Muscle layer of duodenum (tissue), 2 donors: Measurements from ENCODE around the gene TMEM163.
"Not testable (repeated sequence)": the region's sequence is repeated elsewhere in the genome, so short reads cannot be mapped to it uniquely, and the experiment has no call there.

ENCODE experiments used
- H3K27ac ChIP-seq: one replicate; pipeline ENCODE4 v1.7.0; 2013; ENCODE audit warnings: mild to moderate bottlenecking, low read length
- H3K27me3 ChIP-seq: one replicate; pipeline ENCODE4 v1.7.0; 2013; ENCODE audit warnings: low read depth, mild to moderate bottlenecking, control low read depth, low read length
- H3K36me3 ChIP-seq, 2 donors: one replicate each; pipeline ENCODE4 v1.7.0; 2013; ENCODE audit warnings: low read length in 2 of 2, control low read depth in 1 of 2, mild to moderate bottlenecking in 1 of 2; ENCODE audit not compliant: insufficient read depth in 2 of 2, control insufficient read depth in 1 of 2
- H3K4me1 ChIP-seq, 2 donors: one replicate each; pipeline ENCODE4 v1.7.0; 2013; ENCODE audit warnings: low read length in 2 of 2, mild to moderate bottlenecking in 2 of 2, control low read depth in 1 of 2, moderate library complexity in 1 of 2; ENCODE audit not compliant: insufficient read depth in 2 of 2, control insufficient read depth in 1 of 2
- H3K4me3 ChIP-seq, 2 donors: one replicate each; pipeline ENCODE4 v1.7.0; 2013; ENCODE audit warnings: low read length in 2 of 2, low read depth in 1 of 2, mild to moderate bottlenecking in 1 of 2
- H3K9me3 ChIP-seq, 2 donors: one replicate each; pipeline ENCODE4 v1.7.0; 2013; ENCODE audit warnings: low read length in 2 of 2, control low read depth in 1 of 2, mild to moderate bottlenecking in 1 of 2; ENCODE audit not compliant: control insufficient read depth in 1 of 2
- donor health status: healthy.

Gene TMEM163

GRCh38 chr2:134659724-134660123 lies 59.1 kb downstream of the TMEM163 start:
- Histone ChIP-seq H3K27me3 (no peaks in the 10 kb centered on the region), H3K36me3 (no peaks in the 10 kb centered on the region), H3K4me1 (no peaks in the 10 kb centered on the region), H3K9me3 (no peaks in the 10 kb centered on the region), H3K4me3 (no peak overlapping the region), H3K27ac (no peak overlapping the region)

GRCh38 chr2:134657650-134658250 lies 61.0 kb downstream of the TMEM163 start:
- H3K9me3 ChIP-seq = no peaks in the 10 kb centered on the region
- H3K36me3 ChIP-seq = no peaks in the 10 kb centered on the region
- no peak overlapping the region for H3K27ac ChIP-seq
- H3K27me3 ChIP-seq = no peaks in the 10 kb centered on the region
- no peaks in the 10 kb centered on the region for H3K4me1 ChIP-seq
- H3K4me3 ChIP-seq = no peak overlapping the region

GRCh38 chr2:134656391-134656790 lies 62.4 kb downstream of the TMEM163 start:
- not testable (repeated sequence) for H3K4me1 ChIP-seq, H3K4me3 ChIP-seq

GRCh38 chr2:134648586-134648985 lies 70.2 kb downstream of the TMEM163 start:
- H3K36me3 ChIP-seq = no peaks in the 10 kb centered on the region
- H3K4me3 ChIP-seq = no peak overlapping the region
- H3K27me3 ChIP-seq = no peaks in the 10 kb centered on the region
- H3K27ac ChIP-seq = no peak overlapping the region
- H3K9me3 ChIP-seq = no peaks in the 10 kb centered on the region
- no peaks in the 10 kb centered on the region for H3K4me1 ChIP-seq

More at GRCh38 chr2:134656391-134656790, 62.4 kb downstream of the TMEM163 start:
- H3K9me3 ChIP-seq, H3K27me3 ChIP-seq, H3K27ac ChIP-seq, H3K36me3 ChIP-seq: not testable (repeated sequence)

GRCh38 chr2:134647607-134648256 lies 71.1 kb downstream of the TMEM163 start:
- Histone ChIP-seq H3K4me3 (no peak overlapping the region), H3K9me3 (no peaks in the 10 kb centered on the region), H3K27ac (no peak overlapping the region), H3K27me3 (no peaks in the 10 kb centered on the region), H3K4me1 (no peaks in the 10 kb centered on the region), H3K36me3 (no peaks in the 10 kb centered on the region)

- Histone ChIP-seq H3K27ac (no peak overlapping the region), H3K4me3 (no peak overlapping the region), H3K9me3 (no peaks in the 10 kb centered on the region), H3K36me3 (no peaks in the 10 kb centered on the region), H3K4me1 (no peaks in the 10 kb centered on the region), H3K27me3 (no peaks in the 10 kb centered on the region)
Measured at GRCh38 chr2:134642938-134643337, 75.9 kb downstream of the TMEM163 start.

GRCh38 chr2:134640494-134640893 lies 78.3 kb downstream of the TMEM163 start:
- no peak overlapping the region for H3K27ac ChIP-seq
- H3K4me1 ChIP-seq = no peaks in the 10 kb centered on the region
- H3K9me3 ChIP-seq = no peaks in the 10 kb centered on the region
- H3K27me3 ChIP-seq = no peaks in the 10 kb centered on the region
- no peaks in the 10 kb centered on the region for H3K36me3 ChIP-seq
- H3K4me3 ChIP-seq = no peak overlapping the region

- H3K4me1 ChIP-seq = no peaks in the 10 kb centered on the region
- H3K27me3 ChIP-seq = no peaks in the 10 kb centered on the region
- no peak overlapping the region for H3K27ac ChIP-seq
- no peaks in the 10 kb centered on the region for H3K36me3 ChIP-seq
- H3K9me3 ChIP-seq = no peaks in the 10 kb centered on the region
- H3K4me3 ChIP-seq = no peak overlapping the region
Measured at GRCh38 chr2:134639265-134639664, 79.5 kb downstream of the TMEM163 start.

- Histone ChIP-seq H3K4me3 (no peak overlapping the region), H3K4me1 (no peaks in the 10 kb centered on the region), H3K27me3 (no peaks in the 10 kb centered on the region), H3K27ac (no peak overlapping the region), H3K9me3 (no peaks in the 10 kb centered on the region), H3K36me3 (no peaks in the 10 kb centered on the region)
Measured at GRCh38 chr2:134636714-134637113, 82.1 kb downstream of the TMEM163 start.

- Histone ChIP-seq H3K27ac (no peak overlapping the region), H3K36me3 (no peaks in the 10 kb centered on the region), H3K27me3 (no peaks in the 10 kb centered on the region), H3K4me3 (no peak overlapping the region), H3K9me3 (no peaks in the 10 kb centered on the region), H3K4me1 (no peaks in the 10 kb centered on the region)
Measured at GRCh38 chr2:134634054-134634753, 84.6 kb downstream of the TMEM163 start.

- Histone ChIP-seq H3K4me1 (no peaks in the 10 kb centered on the region), H3K9me3 (no peaks in the 10 kb centered on the region), H3K4me3 (no peak overlapping the region), H3K27me3 (no peaks in the 10 kb centered on the region), H3K36me3 (no peaks in the 10 kb centered on the region), H3K27ac (no peak overlapping the region)
Measured at GRCh38 chr2:134630504-134631159, 88.2 kb downstream of the TMEM163 start.
